ENCODE results near the gene TMEM255A. TPM values are rescaled to one million over a fixed set of nuclear protein-coding genes. Genes with fewer than 3 reads are reported as not detected.

Gene TMEM255A
- total and polyA plus RNA-seq, 4 experiments from 2014 or later, result 0.27 to 1.1 (median 0.78) TPM

DNA sequence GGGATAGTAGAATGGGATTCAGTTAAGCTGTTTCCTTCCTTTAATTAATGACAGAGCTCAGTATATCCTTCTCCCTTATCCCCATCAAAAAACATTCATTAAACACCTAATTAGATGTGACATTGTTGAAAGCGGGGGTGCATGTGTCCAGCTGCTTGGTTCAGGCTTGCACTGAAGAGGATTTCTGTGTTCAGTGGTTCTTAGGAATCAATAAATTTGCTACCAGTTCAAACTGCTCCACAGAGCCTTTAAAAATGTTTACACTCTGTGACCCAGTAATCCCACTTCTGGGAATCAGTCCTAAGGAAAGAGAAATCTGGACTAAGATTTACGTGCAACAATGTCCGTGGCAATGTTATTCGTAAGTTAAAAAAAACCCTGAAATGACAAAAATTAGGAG is 7.2 kb upstream of the TMEM255A start:
- H3K27me3 Mint-ChIP-seq, result peaks cover 0 to 2% of the 10 kb centered on the region in 2 donors
- H3K4me1 Mint-ChIP-seq, result peaks cover 0 to 1% (median 0%) of the 10 kb centered on the region in 4 donors
- no peak overlapping the region for H3K4me3 Mint-ChIP-seq
- DNase-seq, result no peak
- no peaks in the 10 kb centered on the region for H3K9me3 ChIP-seq (ENCODE audit: control insufficient read depth in 1 of 2, low read length in 2 of 2)
- H3K27ac Mint-ChIP-seq, result no peak overlapping the region
- H3K4me1 ChIP-seq (ENCODE audit: insufficient read depth, low read length), result no peaks in the 10 kb centered on the region
- no peaks in the 10 kb centered on the region for H3K9me3 Mint-ChIP-seq
- no peak overlapping the region for H3K4me3 ChIP-seq (ENCODE audit: low read length in 2 of 2)
- intact Hi-C loops (cut with micrococcal nuclease), result loop anchor here (5.0 kb wide), 1 partner anchor 139 kb away; no protein-coding TSS in a partner anchor
- ChIA-PET POLR2A (ENCODE audit: partially characterized antibody) (no interaction called here), CTCF (ENCODE audit: partially characterized antibody) (no interaction called here)
- no peaks in the 10 kb centered on the region for H3K36me3 ChIP-seq (ENCODE audit: insufficient read depth, low read length)
- H3K27ac ChIP-seq (ENCODE audit: low read depth, low read length), result no peak overlapping the region
- no peaks in the 10 kb centered on the region for H3K36me3 Mint-ChIP-seq
- H3K27me3 ChIP-seq (ENCODE audit: insufficient read depth, low read length), result no peaks in the 10 kb centered on the region

DNA sequence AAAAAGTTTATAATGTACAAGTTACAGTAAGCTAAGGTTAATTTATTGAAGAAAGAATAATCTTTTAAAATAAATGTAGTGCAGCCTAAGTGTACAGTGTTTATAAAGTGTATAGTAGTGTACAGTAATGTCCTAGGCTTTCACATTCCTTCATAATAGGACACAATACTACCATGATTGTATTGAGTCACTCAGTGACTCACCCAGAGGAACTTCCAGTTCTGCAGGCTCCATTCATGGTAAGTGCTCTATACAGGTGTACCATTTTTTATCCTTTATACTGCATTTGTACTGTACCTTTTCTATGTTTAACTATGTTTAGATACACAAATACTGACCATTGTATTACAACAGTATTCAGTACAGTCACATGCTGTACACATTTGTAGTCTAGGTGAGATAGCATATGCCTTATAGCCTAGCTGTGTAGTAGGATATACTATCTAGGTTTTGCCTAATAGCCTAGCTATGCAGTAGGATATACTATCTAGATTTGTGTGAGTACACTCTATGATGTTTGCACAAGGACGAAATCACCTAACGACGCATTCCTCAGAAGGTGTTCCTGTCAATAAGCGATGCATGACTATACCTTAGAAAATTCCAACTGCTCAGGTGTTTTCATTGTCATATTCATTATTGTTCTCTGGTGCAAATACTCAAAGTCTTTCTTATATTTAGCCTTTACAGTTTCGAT is 5.5 kb upstream of the TMEM255A start:
- CTCF ChIA-PET (ENCODE audit: partially characterized antibody), result no interaction called here
- H3K9me3 ChIP-seq (ENCODE audit: control insufficient read depth in 1 of 2, low read length in 2 of 2), result no peaks in the 10 kb centered on the region
- H3K4me1 ChIP-seq (ENCODE audit: insufficient read depth, low read length), result no peaks in the 10 kb centered on the region
- POLR2A ChIA-PET (ENCODE audit: partially characterized antibody), result no interaction called here
- no peak for DNase-seq
- H3K36me3 ChIP-seq (ENCODE audit: insufficient read depth, low read length), result no peaks in the 10 kb centered on the region
- H3K4me1 Mint-ChIP-seq, result peaks cover 0 to 2% (median under 1%) of the 10 kb centered on the region in 4 donors
- no peaks in the 10 kb centered on the region for H3K9me3 Mint-ChIP-seq
- H3K4me3 Mint-ChIP-seq, result no peak overlapping the region
- H3K27ac ChIP-seq (ENCODE audit: low read depth, low read length), result no peak overlapping the region
- no peaks in the 10 kb centered on the region for H3K27me3 Mint-ChIP-seq
- no peaks in the 10 kb centered on the region for H3K36me3 Mint-ChIP-seq
- intact Hi-C loops (cut with micrococcal nuclease), result loop anchor here (5.0 kb wide), 1 partner anchor 141 kb away; no protein-coding TSS in a partner anchor
- no peak overlapping the region for H3K4me3 ChIP-seq (ENCODE audit: low read length in 2 of 2)
- no peak overlapping the region for H3K27ac Mint-ChIP-seq
- H3K27me3 ChIP-seq (ENCODE audit: insufficient read depth, low read length), result no peaks in the 10 kb centered on the region

DNA sequence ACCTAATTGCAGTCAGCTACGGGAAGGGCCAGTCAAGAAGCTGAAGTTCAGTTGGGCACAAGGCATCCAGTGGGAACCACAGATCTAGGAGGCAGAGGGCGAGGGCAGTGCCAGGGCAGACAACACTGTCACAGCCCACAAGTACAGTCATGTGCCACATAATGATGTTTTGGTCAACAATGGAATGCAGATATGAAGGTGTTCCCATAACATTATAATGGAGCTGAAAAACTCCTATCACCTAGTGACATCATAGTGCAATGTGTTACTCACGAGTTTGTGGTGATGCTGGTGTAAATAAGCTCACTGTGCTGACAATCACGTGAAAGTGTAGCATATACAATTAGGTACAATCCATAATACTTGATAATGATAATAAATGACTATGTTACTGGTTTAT is 4.5 kb upstream of the TMEM255A start:
- Histone ChIP-seq H3K27ac (ENCODE audit: low read depth, low read length) (no peak overlapping the region), H3K36me3 (ENCODE audit: insufficient read depth, low read length) (no peaks in the 10 kb centered on the region), H3K27me3 (ENCODE audit: insufficient read depth, low read length) (no peaks in the 10 kb centered on the region), H3K4me1 (ENCODE audit: insufficient read depth, low read length) (no peaks in the 10 kb centered on the region), H3K4me3 (ENCODE audit: low read length in 2 of 2) (no peak overlapping the region), H3K9me3 (ENCODE audit: control insufficient read depth in 1 of 2, low read length in 2 of 2) (no peaks in the 10 kb centered on the region)
- Mint-ChIP-seq H3K4me3 (no peak overlapping the region), H3K36me3 (no peaks in the 10 kb centered on the region), H3K27me3 (no peaks in the 10 kb centered on the region), H3K4me1 (peaks cover 0 to 2% (median under 1%) of the 10 kb centered on the region in 4 donors), H3K27ac (no peak overlapping the region), H3K9me3 (no peaks in the 10 kb centered on the region)
- intact Hi-C loops (cut with micrococcal nuclease), result loop anchor here (5.0 kb wide), 1 partner anchor 142 kb away; no protein-coding TSS in a partner anchor
- ChIA-PET POLR2A (ENCODE audit: partially characterized antibody) (no interaction called here), CTCF (ENCODE audit: partially characterized antibody) (no interaction called here)
- DNase-seq, result no peak

DNA sequence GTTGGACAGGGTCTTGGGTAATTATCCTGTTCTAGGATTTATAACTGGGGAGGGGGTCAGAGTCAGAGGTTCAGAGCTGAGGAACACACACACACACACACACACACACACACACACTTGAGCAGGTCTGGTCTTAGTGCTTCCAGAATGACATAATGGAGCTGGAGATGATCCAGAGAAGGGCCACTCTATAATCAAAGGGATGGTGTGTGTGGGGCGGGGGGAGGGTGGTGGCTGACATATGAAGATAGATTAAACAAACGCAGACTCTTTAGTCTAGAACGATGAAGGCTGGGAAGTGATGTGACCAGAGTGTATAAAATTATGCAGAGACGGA is 434 bp upstream of the TMEM255A start:
- POLR2A ChIA-PET (ENCODE audit: partially characterized antibody), result interaction anchor here (4.2 kb wide), 1 partner anchor 61 kb away, joined by 41 read pairs; the partner anchor contains the start of gene ZBTB33
- Mint-ChIP-seq H3K4me3 (peak overlapping the region in 2 of 8 donors; percentile 2 to 46), H3K27me3 (peaks cover 4 to 5% of the 10 kb centered on the region in 2 donors), H3K9me3 (peaks cover 0 to 2% (median 0%) of the 10 kb centered on the region in 8 donors), H3K4me1 (peaks cover 4 to 23% (median 9%) of the 10 kb centered on the region in 4 donors), H3K27ac (no peak overlapping the region), H3K36me3 (peaks cover 0 to 5% of the 10 kb centered on the region in 2 donors)
- intact Hi-C loops (cut with micrococcal nuclease), result no loop called here
- Histone ChIP-seq H3K36me3 (ENCODE audit: insufficient read depth, low read length) (no peaks in the 10 kb centered on the region), H3K27ac (ENCODE audit: low read depth, low read length) (no peak overlapping the region), H3K9me3 (ENCODE audit: control insufficient read depth in 1 of 2, low read length in 2 of 2) (no peaks in the 10 kb centered on the region), H3K4me1 (ENCODE audit: insufficient read depth, low read length) (peaks cover 17% of the 10 kb centered on the region), H3K4me3 (ENCODE audit: low read length in 2 of 2) (no peak overlapping the region), H3K27me3 (ENCODE audit: insufficient read depth, low read length) (peaks cover 8% of the 10 kb centered on the region)
- CTCF ChIA-PET (ENCODE audit: partially characterized antibody), result no interaction called here
- DNase-seq, result no peak

DNA sequence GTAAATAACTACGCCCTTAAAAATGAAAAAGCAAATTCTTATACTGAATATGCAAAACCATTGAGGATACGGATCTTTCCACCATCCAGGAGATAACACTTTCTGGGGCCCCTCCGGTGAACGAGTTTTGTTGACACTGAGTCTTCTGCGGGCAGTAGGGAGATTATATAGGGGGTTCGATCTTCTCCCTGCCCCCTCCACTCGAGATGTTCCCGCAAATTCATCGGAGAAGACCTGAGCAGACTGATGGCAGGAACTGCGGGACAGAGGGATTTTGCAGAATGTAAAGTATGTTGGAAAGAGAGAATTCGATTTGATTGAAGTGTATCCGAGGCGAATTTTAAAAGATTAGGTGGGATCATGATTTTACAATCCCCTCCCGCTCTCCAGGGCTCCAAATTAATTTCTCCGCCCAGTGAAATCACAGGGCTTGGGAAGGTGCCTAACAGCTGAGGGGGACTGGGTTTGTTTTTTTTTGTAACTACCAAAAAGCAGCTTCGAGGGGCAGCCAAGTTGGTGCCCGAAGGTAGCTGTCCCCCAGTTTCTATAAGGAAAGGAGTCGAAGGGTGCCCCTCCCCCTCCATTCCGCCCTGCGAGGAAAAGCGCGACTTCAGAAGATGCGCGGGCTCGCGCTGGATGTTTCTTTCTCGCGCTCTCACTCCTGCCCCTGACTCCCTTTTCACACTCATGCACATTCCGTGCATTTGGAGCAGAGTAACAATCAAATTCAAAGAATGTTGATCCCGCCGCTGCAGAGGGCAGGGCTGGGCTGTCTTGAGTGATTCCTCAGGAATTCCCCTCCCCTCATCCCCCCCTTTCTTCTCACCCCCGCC is 1.2 kb downstream of the TMEM255A start:
- no peaks in the 10 kb centered on the region for H3K9me3 ChIP-seq (ENCODE audit: control insufficient read depth in 1 of 2, low read length in 2 of 2)
- H3K4me1 ChIP-seq (ENCODE audit: insufficient read depth, low read length), result peaks cover 22% of the 10 kb centered on the region
- no peak overlapping the region for H3K27ac ChIP-seq (ENCODE audit: low read depth, low read length)
- peaks cover 8% of the 10 kb centered on the region for H3K27me3 ChIP-seq (ENCODE audit: insufficient read depth, low read length)
- no peaks in the 10 kb centered on the region for H3K36me3 ChIP-seq (ENCODE audit: insufficient read depth, low read length)
- peaks cover 0 to 2% (median 0%) of the 10 kb centered on the region in 8 donors for H3K9me3 Mint-ChIP-seq
- ChIA-PET CTCF (ENCODE audit: partially characterized antibody) (interaction anchor here (1.1 to 3.1 kb wide), 7 partner anchors 9 to 96 kb away, joined by 3 to 21 read pairs (median 4); partner anchors contain the start of gene ZBTB33), POLR2A (ENCODE audit: partially characterized antibody) (interaction anchor here (0.7 to 4.2 kb wide), 6 partner anchors 20 to 176 kb away, joined by 3 to 41 read pairs (median 4); partner anchors contain the start of gene ZBTB33)
- H3K36me3 Mint-ChIP-seq, result peaks cover 0 to 5% of the 10 kb centered on the region in 2 donors
- H3K27me3 Mint-ChIP-seq, result peaks cover 4 to 5% of the 10 kb centered on the region in 2 donors
- H3K4me3 Mint-ChIP-seq, result peak overlapping the region; percentile 80 to 96 (median 87)
- peak in 2 of 5 donors; percentile 10 to 40 for DNase-seq
- H3K27ac Mint-ChIP-seq, result peak overlapping the region; percentile 27 to 99 (median 93)
- peaks cover 8 to 30% (median 9%) of the 10 kb centered on the region in 4 donors for H3K4me1 Mint-ChIP-seq
- peak overlapping the region; percentile 42 to 52 for H3K4me3 ChIP-seq (ENCODE audit: low read length in 2 of 2)
- intact Hi-C loops (cut with micrococcal nuclease), result loop anchor here (1.0 kb wide), 1 partner anchor 60 kb away; the partner anchor contains the start of gene ZBTB33

DNA sequence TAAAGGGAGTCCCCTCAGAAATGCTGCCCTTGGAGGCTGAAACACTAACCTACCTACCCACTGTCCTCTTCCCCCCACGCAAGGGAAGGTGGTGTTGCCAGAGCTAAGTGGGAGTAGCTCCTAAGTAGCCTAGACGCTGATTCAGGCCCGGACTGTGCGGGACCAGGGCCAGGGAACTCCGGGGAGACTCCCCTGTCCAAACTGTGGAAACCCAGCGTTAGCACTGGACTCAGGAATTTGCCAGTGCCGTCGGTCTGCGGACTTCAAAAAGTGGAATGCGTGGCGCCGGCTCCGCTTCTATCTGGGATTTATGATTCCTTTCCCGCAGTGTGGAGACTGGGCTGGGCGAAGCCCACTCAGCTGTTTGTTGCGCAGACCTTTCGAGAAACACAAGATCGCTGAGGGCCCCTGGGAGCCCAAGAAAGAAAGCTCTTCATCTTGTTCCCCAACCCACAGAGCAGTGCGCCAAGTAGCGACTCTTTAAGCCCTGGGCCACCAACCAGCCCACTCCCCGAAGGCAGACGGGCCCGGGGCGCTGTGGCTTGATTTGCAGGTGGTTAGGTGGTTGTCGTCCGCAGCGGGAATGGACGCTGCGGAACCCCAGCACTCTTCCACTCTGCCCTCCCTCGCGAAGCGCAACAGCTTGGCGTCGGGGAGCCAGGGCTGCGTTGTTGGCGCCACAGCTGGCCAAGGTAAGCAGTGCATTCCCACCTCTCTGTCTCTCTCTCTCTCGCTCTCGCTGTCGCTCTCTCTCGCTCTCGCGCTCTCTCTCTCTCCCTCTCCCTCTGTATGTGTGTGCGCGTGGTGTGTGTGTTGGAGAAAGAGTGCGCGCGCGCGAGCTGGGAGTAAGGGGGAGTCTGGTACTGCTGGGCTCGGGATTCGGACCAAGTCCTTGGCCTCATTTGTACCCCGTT is 2.0 kb downstream of the TMEM255A start:
- ChIA-PET POLR2A (ENCODE audit: partially characterized antibody) (interaction anchor here (0.7 to 4.2 kb wide), 7 partner anchors 14 to 177 kb away, joined by 3 to 41 read pairs (median 4); partner anchors contain the start of gene ZBTB33), CTCF (ENCODE audit: partially characterized antibody) (interaction anchor here (0.8 to 3.1 kb wide), 9 partner anchors 9 to 95 kb away, joined by 3 to 21 read pairs (median 4); partner anchors contain the start of gene ZBTB33)
- peaks cover 8 to 30% (median 9%) of the 10 kb centered on the region in 4 donors for H3K4me1 Mint-ChIP-seq
- H3K27me3 Mint-ChIP-seq, result peaks cover 4 to 5% of the 10 kb centered on the region in 2 donors
- DNase-seq, result peak; percentile 72 to 86 (median 78)
- peak overlapping the region; percentile 27 to 99 (median 93) for H3K27ac Mint-ChIP-seq
- peak overlapping the region; percentile 42 to 52 for H3K4me3 ChIP-seq (ENCODE audit: low read length in 2 of 2)
- H3K9me3 ChIP-seq (ENCODE audit: control insufficient read depth in 1 of 2, low read length in 2 of 2), result no peaks in the 10 kb centered on the region
- H3K4me3 Mint-ChIP-seq, result peak overlapping the region; percentile 80 to 96 (median 87)
- H3K27ac ChIP-seq (ENCODE audit: low read depth, low read length), result no peak overlapping the region
- intact Hi-C loops (cut with micrococcal nuclease), result loop anchor here (1.0 kb wide), 1 partner anchor 59 kb away; the partner anchor contains the start of gene ZBTB33
- peaks cover 0 to 5% of the 10 kb centered on the region in 2 donors for H3K36me3 Mint-ChIP-seq
- no peaks in the 10 kb centered on the region for H3K36me3 ChIP-seq (ENCODE audit: insufficient read depth, low read length)
- H3K4me1 ChIP-seq (ENCODE audit: insufficient read depth, low read length), result peaks cover 22% of the 10 kb centered on the region
- H3K9me3 Mint-ChIP-seq, result peaks cover 0 to 2% (median 0%) of the 10 kb centered on the region in 8 donors
- H3K27me3 ChIP-seq (ENCODE audit: insufficient read depth, low read length), result peaks cover 8% of the 10 kb centered on the region

Data from CD4-positive, alpha-beta memory T cell (primary cell).